Central memory CD8-positive, alpha-beta T cell (primary cell): ENCODE measurements around the gene COL3A1.

Experiments used
- ATAC-seq: fragments of 150-1000 bp; cut with Tn5 transposase; replicated peaks from 2 replicates; pipeline ENCODE4 v1.10.0; 2022; ENCODE audit warnings: mild to moderate bottlenecking, moderate FRiP score, moderate number of reproducible peaks; ENCODE audit not compliant: poor library complexity, severe bottlenecking; ENCODE audit errors: extremely low read depth
- DNase-seq, 2 donors: peaks; one replicate each; pipeline ENCODE4 v3.0.0; 2021; ENCODE audit warnings: low spot score in 2 of 2
- H3K27ac Mint-ChIP-seq: one replicate; pipeline ENCODE4 v1.8.0; 2022; ENCODE audit warnings: low read depth, mild to moderate bottlenecking, moderate library complexity, mixed read lengths
- H3K27me3 Mint-ChIP-seq: one replicate; pipeline ENCODE4 v1.8.0; 2022; ENCODE audit warnings: mixed read lengths
- H3K36me3 Mint-ChIP-seq: one replicate; pipeline ENCODE4 v1.8.0; 2022; ENCODE audit warnings: mild to moderate bottlenecking, moderate library complexity, mixed read lengths; ENCODE audit not compliant: insufficient read depth
- H3K4me1 Mint-ChIP-seq: one replicate; pipeline ENCODE4 v1.8.0; 2022; ENCODE audit warnings: mixed read lengths
- H3K4me3 Mint-ChIP-seq: one replicate; pipeline ENCODE4 v1.8.0; 2022; ENCODE audit warnings: mild to moderate bottlenecking, moderate library complexity, mixed read lengths
- H3K9me3 Mint-ChIP-seq: one replicate; pipeline ENCODE4 v1.8.0; 2022; ENCODE audit warnings: mixed read lengths

Gene COL3A1

DNA sequence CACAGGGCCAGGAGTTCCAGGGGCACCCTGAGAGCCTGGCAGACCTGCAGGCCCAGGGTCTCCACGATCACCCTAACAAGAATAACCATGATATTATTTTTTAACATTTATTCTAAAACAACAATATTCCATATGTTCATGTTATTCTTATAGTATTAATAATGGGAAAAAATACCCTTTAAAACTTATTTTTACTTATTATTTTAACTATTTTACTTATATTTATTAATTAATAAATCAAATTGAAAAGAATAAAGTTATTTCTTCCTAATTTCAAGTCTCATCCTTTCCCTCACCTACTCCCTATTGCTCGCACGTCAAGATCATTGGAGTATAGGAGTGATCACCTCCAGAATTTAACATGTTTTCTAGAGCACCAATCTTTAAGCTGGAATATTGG is 71.7 kb downstream of the COL3A1 start:
- no peak for ATAC-seq
- Mint-ChIP-seq H3K27ac (no peak overlapping the region), H3K4me1 (no peaks in the 10 kb centered on the region), H3K36me3 (no peaks in the 10 kb centered on the region), H3K4me3 (no peak overlapping the region), H3K27me3 (no peaks in the 10 kb centered on the region), H3K9me3 (no peaks in the 10 kb centered on the region)
- no peak for DNase-seq

GRCh38 chr2:189046320-189046719 is 72.1 kb downstream of the COL3A1 start:
- Mint-ChIP-seq H3K4me1 (no peaks in the 10 kb centered on the region), H3K36me3 (no peaks in the 10 kb centered on the region), H3K27ac (no peak overlapping the region), H3K27me3 (no peaks in the 10 kb centered on the region), H3K9me3 (no peaks in the 10 kb centered on the region), H3K4me3 (no peak overlapping the region)
- ATAC-seq (no peak), DNase-seq (no peak)

DNA sequence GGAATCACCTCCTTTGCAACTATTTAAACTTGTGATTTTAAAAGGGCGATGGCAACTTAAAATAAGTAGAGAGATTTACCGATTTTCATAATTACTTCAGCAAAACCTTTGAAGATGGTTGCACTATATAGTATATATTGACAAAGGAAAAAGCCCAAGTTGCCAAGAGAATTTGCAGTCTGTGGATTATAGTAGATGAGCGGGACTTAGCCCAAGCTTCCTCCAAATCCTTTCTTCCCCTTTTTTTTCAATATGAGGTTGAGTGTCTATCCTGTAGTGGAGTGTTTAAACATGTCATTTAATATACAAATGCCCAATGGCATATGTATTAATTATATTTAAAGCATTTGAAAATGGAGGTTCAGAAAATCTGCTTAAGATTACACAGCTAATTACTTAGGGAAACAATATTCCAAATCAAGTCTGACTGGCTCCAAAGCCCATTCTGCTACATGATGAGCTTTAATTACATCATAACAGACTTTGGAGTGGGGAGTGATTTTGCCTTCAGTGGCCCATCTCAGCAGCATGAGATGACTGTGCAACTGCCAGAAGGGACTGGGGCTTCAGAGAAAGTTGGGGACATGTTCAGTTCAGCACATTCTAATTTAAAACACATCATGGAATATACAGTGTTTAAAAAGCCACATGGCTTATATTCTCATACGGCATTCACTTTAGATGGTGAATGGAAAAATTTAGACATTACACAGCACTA is 73.2 kb downstream of the COL3A1 start:
- Mint-ChIP-seq H3K4me1 (no peaks in the 10 kb centered on the region), H3K9me3 (no peaks in the 10 kb centered on the region), H3K4me3 (no peak overlapping the region), H3K36me3 (no peaks in the 10 kb centered on the region), H3K27me3 (no peaks in the 10 kb centered on the region), H3K27ac (no peak overlapping the region)
- no peak for ATAC-seq
- no peak for DNase-seq

- Mint-ChIP-seq H3K9me3 (no peaks in the 10 kb centered on the region), H3K4me3 (no peak overlapping the region)
Measured at GRCh38 chr2:189048189-189048588, 74.0 kb downstream of the COL3A1 start.

DNA sequence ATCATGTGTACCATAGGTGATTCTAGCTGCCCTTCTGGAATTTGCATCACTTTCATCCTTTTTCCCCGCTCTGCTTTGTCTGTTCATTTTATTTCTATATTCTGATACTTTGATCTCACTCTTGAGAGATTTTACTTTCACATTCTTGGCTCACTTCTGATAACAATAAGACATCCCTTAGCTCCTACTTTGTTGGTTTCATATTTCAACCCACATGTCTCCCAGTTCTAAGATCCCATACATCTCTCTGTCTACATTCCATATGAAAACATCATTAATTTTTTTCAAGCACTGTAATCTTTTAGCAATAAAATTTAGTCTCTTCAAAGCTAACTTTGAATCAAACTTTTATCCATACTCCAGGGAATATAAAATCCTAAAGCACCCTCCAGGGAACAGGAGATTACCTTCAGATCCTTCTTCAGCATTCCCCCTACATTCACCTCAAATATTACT is 75.6 kb downstream of the COL3A1 start:
- no peak for DNase-seq

More at GRCh38 chr2:189048189-189048588, 74.0 kb downstream of the COL3A1 start:
- no peak overlapping the region for H3K27ac Mint-ChIP-seq
- ATAC-seq (no peak), DNase-seq (no peak)
- H3K4me1 Mint-ChIP-seq: no peaks in the 10 kb centered on the region
- H3K27me3 Mint-ChIP-seq: no peaks in the 10 kb centered on the region
- no peaks in the 10 kb centered on the region for H3K36me3 Mint-ChIP-seq

GRCh38 chr2:189050165-189050712 is 76.1 kb downstream of the COL3A1 start:
- Mint-ChIP-seq H3K36me3 (no peaks in the 10 kb centered on the region), H3K27me3 (no peaks in the 10 kb centered on the region), H3K4me3 (no peak overlapping the region), H3K27ac (no peak overlapping the region), H3K4me1 (no peaks in the 10 kb centered on the region), H3K9me3 (no peaks in the 10 kb centered on the region)
- no peak for ATAC-seq
- DNase-seq: no peak

More for the DNA sequence above, 75.6 kb downstream of the COL3A1 start:
- Mint-ChIP-seq H3K4me3 (no peak overlapping the region), H3K36me3 (no peaks in the 10 kb centered on the region), H3K27me3 (no peaks in the 10 kb centered on the region), H3K27ac (no peak overlapping the region), H3K9me3 (no peaks in the 10 kb centered on the region), H3K4me1 (no peaks in the 10 kb centered on the region)
- ATAC-seq: no peak

DNA sequence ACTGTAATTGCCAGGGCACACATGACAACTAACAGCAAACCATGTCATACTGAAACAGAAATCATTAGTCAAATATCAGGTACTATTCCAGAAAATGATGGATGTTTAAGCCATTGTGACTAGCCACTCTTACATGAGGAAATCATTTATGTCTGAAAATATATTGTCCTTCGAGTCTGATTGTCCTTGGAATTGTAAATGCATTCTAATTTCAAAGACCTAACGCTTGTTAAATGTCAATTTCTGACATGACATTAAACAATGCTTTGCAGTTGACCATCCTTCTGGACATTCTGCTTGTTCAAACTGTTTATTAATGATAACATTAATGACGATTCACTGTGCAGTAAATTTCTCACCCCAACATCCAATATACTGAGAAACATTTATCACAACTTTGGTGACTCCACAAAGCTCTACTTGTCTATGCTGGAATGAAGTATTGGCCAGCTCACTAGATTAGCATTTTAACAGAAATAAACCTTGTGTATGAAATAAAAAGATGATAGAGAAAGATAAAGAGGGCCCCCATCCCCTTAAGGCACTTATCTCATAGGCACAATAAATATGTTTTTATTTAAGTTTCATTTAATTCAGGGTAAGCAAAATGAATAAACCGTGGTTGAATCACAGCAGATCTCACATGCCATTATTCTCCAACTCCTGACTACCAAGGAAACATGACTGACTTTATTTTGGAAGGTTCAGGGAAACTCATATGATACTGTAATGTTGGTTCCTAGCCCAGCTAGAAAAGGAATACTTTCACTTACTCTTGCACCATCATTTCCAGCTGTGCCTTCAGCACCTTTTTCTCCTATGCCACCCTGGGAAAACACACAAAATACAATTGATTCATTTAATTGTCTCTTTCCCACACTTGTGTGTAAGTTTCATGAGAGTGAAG is 82.3 kb downstream of the COL3A1 start:
- ATAC-seq (no peak), DNase-seq (no peak)
- Mint-ChIP-seq H3K27me3 (no peaks in the 10 kb centered on the region), H3K36me3 (no peaks in the 10 kb centered on the region), H3K4me1 (no peaks in the 10 kb centered on the region), H3K4me3 (no peak overlapping the region), H3K9me3 (no peaks in the 10 kb centered on the region), H3K27ac (no peak overlapping the region)

GRCh38 chr2:189057316-189057715 is 83.1 kb downstream of the COL3A1 start:
- H3K9me3 Mint-ChIP-seq: no peaks in the 10 kb centered on the region
- H3K4me3 Mint-ChIP-seq: no peak overlapping the region
- H3K4me1 Mint-ChIP-seq: no peaks in the 10 kb centered on the region
- no peaks in the 10 kb centered on the region for H3K36me3 Mint-ChIP-seq
- no peak for DNase-seq
- no peak for ATAC-seq
- H3K27ac Mint-ChIP-seq: no peak overlapping the region
- no peaks in the 10 kb centered on the region for H3K27me3 Mint-ChIP-seq

DNA sequence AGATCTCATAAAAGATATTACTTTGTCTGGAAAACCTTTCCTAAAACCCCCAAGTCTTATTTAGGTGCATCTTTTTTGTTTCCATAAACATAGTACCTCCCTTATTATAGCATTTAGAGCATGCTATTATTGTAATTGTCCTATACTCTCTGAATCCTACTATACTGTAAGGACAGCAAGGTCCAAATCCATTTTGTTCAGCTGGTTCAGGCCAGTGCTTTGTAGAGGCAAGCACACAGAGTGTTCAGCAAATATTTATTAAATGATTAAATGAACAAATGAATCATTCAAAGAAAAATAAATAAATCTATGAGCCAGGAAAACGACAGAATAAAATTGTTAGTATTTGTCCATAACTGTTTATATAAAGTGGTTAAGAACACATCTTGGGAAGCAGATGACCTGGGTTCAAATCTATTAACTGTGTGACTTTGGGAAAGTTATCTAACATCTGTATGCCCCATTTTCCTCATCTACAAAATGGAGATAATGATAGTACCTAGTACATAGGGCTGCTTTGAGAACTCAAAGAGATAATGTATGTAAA is 86.0 kb downstream of the COL3A1 start:
- DNase-seq: no peak
- H3K4me3 Mint-ChIP-seq: no peak overlapping the region
- no peaks in the 10 kb centered on the region for H3K36me3 Mint-ChIP-seq
- ATAC-seq: no peak
- no peaks in the 10 kb centered on the region for H3K4me1 Mint-ChIP-seq
- H3K27ac Mint-ChIP-seq: no peak overlapping the region
- H3K27me3 Mint-ChIP-seq: no peaks in the 10 kb centered on the region
- no peaks in the 10 kb centered on the region for H3K9me3 Mint-ChIP-seq
